DND-41 (cell line): ENCODE data around the gene WDR90.

Experiments
- ATAC-seq: fragments of 200-7000 bp; cut with Tn5 transposase; 3 replicates; pipeline ENCODE4 v1.9.1; 2021; ENCODE audit warnings: low read depth; ENCODE audit not compliant: insufficient read depth
- DNase-seq: peaks from one replicate; pipeline ENCODE4 v3.0.0-alpha.2; 2020
- H2AFZ ChIP-seq: 2 replicates; pipeline ENCODE4 v1.6.0; 2012; ENCODE audit warnings: low read depth, low read length
- H3K27ac ChIP-seq: 2 replicates; pipeline ENCODE4 v1.5.1; 2012; ENCODE audit warnings: low read length, inconsistent platforms
- H3K27me3 ChIP-seq: fragments of 200-600 bp; sonication (generic); 2 replicates; pipeline ENCODE4 v1.6.0; 2012; ENCODE audit warnings: low read length, mild to moderate bottlenecking, inconsistent platforms; ENCODE audit not compliant: insufficient read depth, poor library complexity
- H3K36me3 ChIP-seq: 2 replicates; pipeline ENCODE4 v1.5.1; 2012; ENCODE audit warnings: low read length, inconsistent platforms; ENCODE audit not compliant: insufficient read depth
- H3K4me1 ChIP-seq: 2 replicates; pipeline ENCODE4 v1.5.1; 2012; ENCODE audit warnings: mild to moderate bottlenecking, low read length; ENCODE audit not compliant: insufficient read depth
- H3K4me2 ChIP-seq: 2 replicates; pipeline ENCODE4 v1.6.0; 2012; ENCODE audit warnings: mild to moderate bottlenecking, moderate library complexity, low read length, inconsistent platforms; ENCODE audit not compliant: insufficient read depth
- H3K4me3 ChIP-seq, 2 experiments: fragments of 200-600 bp in 1 of 2; shearing (Covaris generic) in 1 of 2; 2 replicates each; pipeline ENCODE4 v1.5.1; 2012 to 2016; ENCODE audit warnings: inconsistent platforms in 2 of 2, low read length in 2 of 2, mild to moderate bottlenecking in 2 of 2, low read depth in 1 of 2, moderate library complexity in 1 of 2
- H3K79me2 ChIP-seq: 2 replicates; pipeline ENCODE4 v1.6.0; 2012; ENCODE audit warnings: low read length, inconsistent platforms; ENCODE audit not compliant: insufficient read depth
- H3K9ac ChIP-seq: 2 replicates; pipeline ENCODE4 v1.6.0; 2012; ENCODE audit warnings: low read depth, mild to moderate bottlenecking, inconsistent platforms, low read length, moderate library complexity
- H3K9me3 ChIP-seq: 2 replicates; pipeline ENCODE4 v1.5.1; 2012; ENCODE audit warnings: low read length, moderate library complexity, mild to moderate bottlenecking, inconsistent platforms; ENCODE audit not compliant: insufficient read depth, severe bottlenecking
- H4K20me1 ChIP-seq: 2 replicates; pipeline ENCODE4 v1.6.0; 2012; ENCODE audit warnings: low read length; ENCODE audit not compliant: insufficient read depth
- CTCF ChIP-seq: IDR thresholded peaks from 2 replicates; pipeline ENCODE4 v1.5.1; 2012; ENCODE audit warnings: borderline replicate concordance, low read length, moderate library complexity, mild to moderate bottlenecking; ENCODE audit not compliant: poor library complexity, severe bottlenecking; ENCODE audit errors: extremely low read depth
- EZH2 ChIP-seq: IDR thresholded peaks from 3 replicates; pipeline ENCODE4 v1.6.1; 2012; ENCODE audit warnings: borderline replicate concordance, low read depth, mild to moderate bottlenecking, moderate library complexity, low read length, inconsistent platforms; ENCODE audit not compliant: severe bottlenecking

WDR90 gene

DNA sequence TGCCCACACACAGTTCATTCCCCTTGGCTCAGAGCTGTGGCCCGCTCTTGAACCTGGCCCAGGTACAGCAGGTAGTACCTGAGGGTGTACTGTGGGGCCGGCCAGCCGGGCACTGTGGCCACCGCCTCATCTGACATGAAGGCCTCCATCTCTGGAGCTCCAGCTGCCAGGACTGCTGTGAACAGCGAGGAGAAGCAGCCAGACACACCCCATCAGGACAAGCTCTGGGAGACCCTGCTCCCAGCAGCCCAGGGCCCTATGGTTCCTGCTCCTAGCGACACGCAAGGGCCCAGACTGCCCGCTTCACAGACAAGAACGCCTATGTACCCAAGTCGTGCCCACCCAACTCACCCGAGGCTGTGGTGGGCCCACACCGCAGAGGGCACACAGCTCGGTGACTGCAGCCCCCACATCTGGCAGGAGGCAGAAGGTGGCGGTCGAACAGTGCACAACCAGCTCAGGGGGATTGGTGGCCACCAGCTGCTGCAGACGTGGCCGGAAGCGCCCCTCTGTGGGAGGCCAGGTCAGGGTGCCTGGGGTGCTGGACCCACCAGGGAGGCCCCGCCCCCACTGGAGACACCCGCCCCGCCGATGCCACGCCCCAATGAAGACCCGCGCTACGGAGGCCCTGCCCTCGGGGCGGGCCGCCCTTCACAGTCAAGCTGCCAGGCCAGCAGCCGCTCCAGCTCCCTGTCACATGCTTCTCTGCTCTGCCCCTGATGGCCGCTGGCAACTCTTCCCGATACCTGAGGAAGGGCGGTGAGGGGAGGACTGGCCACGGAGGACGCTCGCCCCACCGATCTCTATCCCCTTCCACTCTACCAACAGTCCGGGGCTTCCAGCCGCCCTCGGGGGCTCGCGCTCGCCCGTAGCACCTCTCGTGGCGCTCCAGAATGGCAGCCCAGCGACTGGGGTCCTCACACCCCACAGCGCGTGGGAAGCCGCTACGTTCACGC, 30.0 kb downstream of the WDR90 start:
- Histone ChIP-seq H3K27me3 (no peaks in the 10 kb centered on the region), H3K36me3 (peaks cover 33% of the 10 kb centered on the region), H4K20me1 (peaks cover 59% of the 10 kb centered on the region), H3K9ac (peak overlapping the region; percentile 57), H2AFZ (peak overlapping the region; percentile 80), H3K4me1 (peaks cover 46% of the 10 kb centered on the region), H3K27ac (peak overlapping the region; percentile 87), H3K4me2 (peak overlapping the region; percentile 89), H3K79me2 (peaks cover 37% of the 10 kb centered on the region), H3K9me3 (no peaks in the 10 kb centered on the region), H3K4me3 (peak overlapping the region in 1 of 2 experiments; percentile 58; a peak in 2 of 4 replicates)
- TF ChIP-seq CTCF: no peak
- ATAC-seq: peak; percentile 36
- DNase-seq: peak; percentile 75

- Histone ChIP-seq H3K4me1 (peaks cover 55% of the 10 kb centered on the region), H4K20me1 (peaks cover 52% of the 10 kb centered on the region), H3K4me2 (peak within 1 kb of the TSS; percentile 99), H3K27me3 (no peaks in the 10 kb centered on the region), H3K79me2 (peaks cover 37% of the 10 kb centered on the region), H3K9ac (peak within 1 kb of the TSS; percentile 82), H3K36me3 (peaks cover 38% of the 10 kb centered on the region), H3K9me3 (no peaks in the 10 kb centered on the region), H3K27ac (peak within 1 kb of the TSS; percentile 87), H2AFZ (peak within 1 kb of the TSS; percentile 80), H3K4me3 (peak within 1 kb of the TSS; percentile 42 to 98; a peak in 3 of 4 replicates)
- TF ChIP-seq CTCF (no peak), EZH2 (no peak)
- ATAC-seq (peak; percentile 53), DNase-seq (peak; percentile 93)
These were observed 30.9 kb downstream of the WDR90 start, which contains the start of gene STUB1 for GRCh38 chr16:679814-680624. Gene STUB1, plus strand, starts transcription at chr16:680410. Its CDS starts 116 bp downstream, at chr16:680526.

GRCh38 chr16:680625-680945, 31.4 kb downstream of the WDR90 start:
- H3K79me2 ChIP-seq: peaks cover 37% of the 10 kb centered on the region
- H3K4me3 ChIP-seq: peak overlapping the region; percentile 42 to 98; a peak in 3 of 4 replicates
- H2AFZ ChIP-seq: peak overlapping the region; percentile 80
- no peak for DNase-seq
- no peak for TF ChIP-seq CTCF
- no peak for TF ChIP-seq EZH2
- peaks cover 60% of the 10 kb centered on the region for H3K4me1 ChIP-seq
- peak overlapping the region; percentile 76 for H3K27ac ChIP-seq
- H3K27me3 ChIP-seq: no peaks in the 10 kb centered on the region
- peaks cover 48% of the 10 kb centered on the region for H4K20me1 ChIP-seq
- H3K36me3 ChIP-seq: peaks cover 43% of the 10 kb centered on the region
- H3K4me2 ChIP-seq: peak overlapping the region; percentile 99
- no peak for ATAC-seq
- H3K9ac ChIP-seq: peak overlapping the region; percentile 82
- no peaks in the 10 kb centered on the region for H3K9me3 ChIP-seq
